Measurements from ENCODE around the gene DLL1. TPM values are rescaled to one million over a fixed set of nuclear protein-coding genes. Genes with fewer than 3 reads are reported as not detected.

The DLL1 gene
- total and polyA plus RNA-seq, 12 donors = 0.75 to 13.3 (median 7.7) TPM

GRCh38 chr6:170277893-170278742 is 12.8 kb downstream of the DLL1 start:
- 80 to 89% (median 83%) methylated on average over 8 of the region's 8 CpGs for WGBS, 4 donors
- no peak for DNase-seq
- H3K36me3 ChIP-seq (replicated peaks in 1 of 2) = peaks cover 0 to 2% of the 10 kb centered on the region in 2 donors
- H3K4me1 ChIP-seq (replicated peaks in 1 of 2) = peaks cover 0 to 14% of the 10 kb centered on the region in 2 donors
- no peaks in the 10 kb centered on the region for H3K9me3 ChIP-seq (replicated peaks in 1 of 3)
- H3K27me3 ChIP-seq = no peaks in the 10 kb centered on the region
- no peak for TF ChIP-seq POLR2A (IDR thresholded peaks at IDR 0.05)
- no peak for TF ChIP-seq CTCF (IDR thresholded peaks at IDR 0.05)
- no peak overlapping the region for H3K4me3 ChIP-seq
- H3K27ac ChIP-seq = peak overlapping the region in 2 of 5 donors; percentile 38 to 82
- intact Hi-C loops (cut with DNase I) = no loop called here

GRCh38 chr6:170276369-170277057 is 14.4 kb downstream of the DLL1 start:
- Histone ChIP-seq H3K27ac (peak overlapping the region in 3 of 5 donors; percentile 35 to 67 (median 57)), H3K4me3 (no peak overlapping the region), H3K36me3 (replicated peaks in 1 of 2) (no peaks in the 10 kb centered on the region), H3K9me3 (replicated peaks in 1 of 3) (no peaks in the 10 kb centered on the region), H3K27me3 (no peaks in the 10 kb centered on the region), H3K4me1 (replicated peaks in 1 of 2) (peaks cover 0 to 14% of the 10 kb centered on the region in 2 donors)
- 50 to 64% (median 62%) methylated on average over 24 to 29 of the region's 29 CpGs for WGBS, 4 donors
- no peak for TF ChIP-seq CTCF (IDR thresholded peaks at IDR 0.05)
- TF ChIP-seq POLR2A (IDR thresholded peaks at IDR 0.05) = no peak
- intact Hi-C loops (cut with DNase I) = no loop called here
- peak in 6 of 7 donors; percentile 61 to 85 (median 69) for DNase-seq

- TF ChIP-seq CTCF (IDR thresholded peaks at IDR 0.05) (no peak), POLR2A (IDR thresholded peaks at IDR 0.05) (no peak)
- intact Hi-C loops (cut with DNase I) = no loop called here
- Histone ChIP-seq H3K27ac (no peak overlapping the region), H3K9me3 (replicated peaks in 1 of 3) (no peaks in the 10 kb centered on the region), H3K36me3 (replicated peaks in 1 of 2) (no peaks in the 10 kb centered on the region), H3K4me3 (no peak overlapping the region), H3K27me3 (no peaks in the 10 kb centered on the region), H3K4me1 (replicated peaks in 1 of 2) (peaks cover 0 to 6% of the 10 kb centered on the region in 2 donors)
- WGBS, 4 donors = 81 to 93% (median 86%) methylated on average over 33 to 36 of the region's 36 CpGs
- DNase-seq = no peak
Measured at GRCh38 chr6:170274713-170275560, 15.9 kb downstream of the DLL1 start.

GRCh38 chr6:170273681-170274080 is 17.2 kb downstream of the DLL1 start:
- Histone ChIP-seq H3K4me1 (replicated peaks in 1 of 2) (peaks cover 0 to 6% of the 10 kb centered on the region in 2 donors), H3K36me3 (replicated peaks in 1 of 2) (no peaks in the 10 kb centered on the region), H3K9me3 (replicated peaks in 1 of 3) (no peaks in the 10 kb centered on the region), H3K27ac (no peak overlapping the region), H3K27me3 (no peaks in the 10 kb centered on the region), H3K4me3 (no peak overlapping the region)
- WGBS, 4 donors = 73 to 82% (median 78%) methylated on average over 5 to 7 of the region's 7 CpGs
- no peak for TF ChIP-seq POLR2A (IDR thresholded peaks at IDR 0.05)
- intact Hi-C loops (cut with DNase I) = no loop called here
- no peak for DNase-seq
